ENCODE data around the gene NCAM1.

DNA sequence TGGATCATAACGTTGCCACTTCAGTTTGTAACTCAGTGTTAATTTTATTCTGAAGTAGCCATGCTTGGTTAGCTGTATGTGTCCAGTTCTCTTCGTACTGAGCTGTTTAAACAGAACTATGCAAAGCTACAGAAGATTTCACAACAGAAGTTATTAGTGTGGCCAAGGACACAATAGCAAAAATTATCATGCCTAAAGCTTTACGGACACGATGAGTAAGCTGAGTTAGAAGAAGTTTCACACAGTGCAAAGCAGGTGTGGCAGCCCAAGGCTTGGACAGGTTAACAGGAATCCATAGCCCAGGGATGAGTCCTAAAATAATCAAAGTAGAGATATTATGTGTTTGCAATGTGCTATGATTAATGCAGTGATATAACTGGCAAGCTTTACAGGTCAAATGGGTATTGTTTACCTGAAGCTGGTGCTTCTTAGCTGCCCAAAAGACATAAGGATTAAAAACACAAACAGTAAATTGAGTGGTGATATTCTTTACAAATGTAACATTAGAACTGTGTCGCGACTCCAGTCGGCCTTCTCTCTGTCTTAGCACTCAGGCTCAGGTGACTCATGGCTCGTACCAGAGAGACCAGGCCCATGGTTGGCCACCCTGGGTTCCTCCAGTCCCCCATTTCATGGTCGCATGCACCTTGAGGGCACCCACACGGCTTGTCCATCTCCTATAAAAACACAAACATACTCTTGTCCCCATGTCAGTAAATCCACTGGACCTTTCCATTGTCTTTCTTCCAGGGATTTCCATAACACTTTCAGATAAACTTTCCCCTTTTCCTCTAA is 35.5 kb upstream of the NCAM1 start:
- TF ChIP-seq JUNB (IDR thresholded peaks at IDR 0.05): no peak
- TF ChIP-seq, protein P1, sequence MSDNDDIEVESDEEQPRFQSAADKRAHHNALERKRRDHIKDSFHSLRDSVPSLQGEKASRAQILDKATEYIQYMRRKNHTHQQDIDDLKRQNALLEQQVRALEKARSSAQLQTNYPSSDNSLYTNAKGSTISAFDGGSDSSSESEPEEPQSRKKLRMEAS (IDR thresholded peaks at IDR 0.05): no peak
- no peak for TF ChIP-seq HEYL (CRISPR knock-in tag; IDR thresholded peaks at IDR 0.05)
- no peak for TF ChIP-seq FOSL2 (IDR thresholded peaks at IDR 0.05)
- TF ChIP-seq FOSL2 (CRISPR knock-in tag; IDR thresholded peaks at IDR 0.05): no peak
- no peak for TF ChIP-seq RFX5 (IDR thresholded peaks at IDR 0.05)
- TF ChIP-seq POLR2AphosphoS2 (conservative IDR thresholded peaks at IDR 0.05; ENCODE audit: low read length): no peak
- TF ChIP-seq POLR2A (IDR thresholded peaks at IDR 0.05; ENCODE audit: low read length): no peak
- no peak for TF ChIP-seq KDM1A (IDR thresholded peaks at IDR 0.05; ENCODE audit: low read depth)

Data from A549 (cell line).